ENCODE data around the gene FBXL3.

DNA sequence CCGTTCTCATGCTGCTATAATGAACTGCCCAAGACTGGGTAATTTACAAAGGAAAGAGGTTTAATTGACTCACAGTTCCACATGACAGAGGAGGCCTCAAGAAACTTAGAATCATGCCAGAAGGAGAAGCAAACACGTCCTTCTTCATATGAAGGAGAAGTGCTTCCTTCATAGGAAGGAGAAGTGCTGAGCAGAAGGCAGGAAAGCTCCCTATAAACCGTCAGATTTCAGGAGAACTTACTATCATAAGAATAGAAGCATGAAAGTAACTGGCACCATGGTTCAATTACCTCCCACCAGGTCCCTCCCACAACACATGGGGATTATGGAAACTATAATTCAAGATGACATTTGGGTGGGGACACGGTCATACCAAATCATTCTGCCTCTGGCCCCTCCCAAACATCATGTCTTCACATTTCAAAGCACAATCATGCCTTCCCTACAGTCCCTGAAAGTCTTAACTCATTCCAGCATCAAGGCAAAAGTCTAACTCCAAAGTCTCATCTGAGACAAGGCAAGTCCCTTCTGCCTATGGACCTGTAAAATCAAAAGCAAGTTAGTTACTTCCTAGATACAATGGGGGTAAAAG lies 68.0 kb downstream of the FBXL3 start:
- TF ChIP-seq, protein P1, sequence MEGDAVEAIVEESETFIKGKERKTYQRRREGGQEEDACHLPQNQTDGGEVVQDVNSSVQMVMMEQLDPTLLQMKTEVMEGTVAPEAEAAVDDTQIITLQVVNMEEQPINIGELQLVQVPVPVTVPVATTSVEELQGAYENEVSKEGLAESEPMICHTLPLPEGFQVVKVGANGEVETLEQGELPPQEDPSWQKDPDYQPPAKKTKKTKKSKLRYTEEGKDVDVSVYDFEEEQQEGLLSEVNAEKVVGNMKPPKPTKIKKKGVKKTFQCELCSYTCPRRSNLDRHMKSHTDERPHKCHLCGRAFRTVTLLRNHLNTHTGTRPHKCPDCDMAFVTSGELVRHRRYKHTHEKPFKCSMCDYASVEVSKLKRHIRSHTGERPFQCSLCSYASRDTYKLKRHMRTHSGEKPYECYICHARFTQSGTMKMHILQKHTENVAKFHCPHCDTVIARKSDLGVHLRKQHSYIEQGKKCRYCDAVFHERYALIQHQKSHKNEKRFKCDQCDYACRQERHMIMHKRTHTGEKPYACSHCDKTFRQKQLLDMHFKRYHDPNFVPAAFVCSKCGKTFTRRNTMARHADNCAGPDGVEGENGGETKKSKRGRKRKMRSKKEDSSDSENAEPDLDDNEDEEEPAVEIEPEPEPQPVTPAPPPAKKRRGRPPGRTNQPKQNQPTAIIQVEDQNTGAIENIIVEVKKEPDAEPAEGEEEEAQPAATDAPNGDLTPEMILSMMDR (IDR thresholded peaks at IDR 0.05) = no peak
- TF ChIP-seq POLR2A (IDR thresholded peaks at IDR 0.05) = no peak

All from thyroid gland (tissue), 4 donors.